Colonic mucosa (tissue), 4 donors: Measurements from ENCODE around the gene GOLGB1. TPM values are rescaled to one million over a fixed set of nuclear protein-coding genes. Genes with fewer than 3 reads are reported as not detected.

Source experiments
- DNase-seq: peaks from one replicate; pipeline ENCODE4 v3.0.0-alpha.2; 2020
- H3K27ac ChIP-seq: fragments of 200-600 bp; one replicate; pipeline ENCODE4 v1.8.0; 2021
- H3K27me3 ChIP-seq: fragments of 200-600 bp; one replicate; pipeline ENCODE4 v1.8.0; 2021
- H3K36me3 ChIP-seq: fragments of 200-600 bp; one replicate; pipeline ENCODE4 v1.8.0; 2021
- H3K4me1 ChIP-seq: fragments of 200-600 bp; one replicate; pipeline ENCODE4 v1.8.0; 2021; ENCODE audit warnings: mild to moderate bottlenecking
- H3K4me3 ChIP-seq: fragments of 200-600 bp; one replicate; pipeline ENCODE4 v1.8.0; 2021
- H3K9ac ChIP-seq, 2 donors: one replicate each; pipeline ENCODE4 v1.7.0; 2013; ENCODE audit warnings: control low read depth in 2 of 2, low read depth in 2 of 2, low read length in 2 of 2
- H3K9me3 ChIP-seq: fragments of 200-600 bp; one replicate; pipeline ENCODE4 v1.8.0; 2021
- CTCF ChIP-seq: fragments of 200-600 bp; IDR thresholded peaks from one replicate; pipeline ENCODE4 v1.8.0; 2022; ENCODE audit warnings: antibody characterized with exemption, mild to moderate bottlenecking
- intact Hi-C: fragments of 100-400 bp; cut with DNase I; formaldehyde crosslinking; loops from one replicate; pipeline ENCODE4 v1.14.1; 2022
- total RNA-seq, 2 donors: library from RNA; stranded (reverse); fragmentation: NEBNext Ultra II Directional in 1 of 2; extraction: Animal tissue kit (Norgen Biotek cat#: 25700) in 1 of 2; gene quantifications; one replicate each; pipeline ENCODE4 v1.2.1, GENCODE V29; 2021
- donor health status: healthy.
- donor health status: DM: no; HTN: no; CAD: no.
- donor health status: DM: no; HTN: no; CAD: no.

Gene GOLGB1
- total RNA-seq, 2 donors from 2014 or later: 47.2 to 75.6 TPM

GRCh38 chr3:121658716-121659435 is 90.7 kb downstream of the GOLGB1 start:
- Histone ChIP-seq H3K27me3 (no peaks in the 10 kb centered on the region), H3K4me3 (no peak overlapping the region), H3K36me3 (no peaks in the 10 kb centered on the region), H3K9ac (no peak overlapping the region), H3K4me1 (no peaks in the 10 kb centered on the region), H3K9me3 (no peaks in the 10 kb centered on the region), H3K27ac (peak overlapping the region; percentile 74)
- no peak for DNase-seq
- intact Hi-C loops: no loop called here
- TF ChIP-seq CTCF: no peak

- intact Hi-C loops: no loop called here
- no peaks in the 10 kb centered on the region for H3K27me3 ChIP-seq
- no peaks in the 10 kb centered on the region for H3K36me3 ChIP-seq
- no peak overlapping the region for H3K27ac ChIP-seq
- no peak for DNase-seq
- no peak for TF ChIP-seq CTCF
- no peak overlapping the region for H3K9ac ChIP-seq
- H3K9me3 ChIP-seq: no peaks in the 10 kb centered on the region
- no peaks in the 10 kb centered on the region for H3K4me1 ChIP-seq
- no peak overlapping the region for H3K4me3 ChIP-seq
Measured at GRCh38 chr3:121654493-121655385, 94.8 kb downstream of the GOLGB1 start.

GRCh38 chr3:121651684-121652083 is 97.9 kb downstream of the GOLGB1 start:
- H3K27ac ChIP-seq: no peak overlapping the region
- H3K36me3 ChIP-seq: no peaks in the 10 kb centered on the region
- no peak overlapping the region for H3K4me3 ChIP-seq
- no peak for DNase-seq
- H3K27me3 ChIP-seq: no peaks in the 10 kb centered on the region
- TF ChIP-seq CTCF: no peak
- H3K4me1 ChIP-seq: no peaks in the 10 kb centered on the region
- H3K9ac ChIP-seq: no peak overlapping the region
- intact Hi-C loops: no loop called here
- no peaks in the 10 kb centered on the region for H3K9me3 ChIP-seq

DNA sequence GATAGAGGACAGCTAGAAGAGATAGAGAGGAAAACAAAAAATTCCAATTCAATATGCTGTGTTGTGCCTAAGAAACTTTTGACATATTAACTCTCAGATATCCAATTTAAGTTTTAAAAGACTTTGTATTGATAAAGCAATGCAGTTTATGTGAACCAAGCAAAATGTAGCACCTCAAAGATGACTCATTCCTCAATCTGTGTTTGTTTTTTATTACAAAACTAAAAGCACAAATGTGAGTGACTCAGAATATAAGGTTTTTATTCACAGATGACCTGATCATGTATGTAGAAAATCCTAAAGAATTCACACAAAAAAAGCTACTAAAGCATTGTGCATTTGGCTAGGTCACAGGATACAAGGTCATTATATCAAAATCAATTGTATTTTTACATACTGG is 99.9 kb downstream of the GOLGB1 start:
- TF ChIP-seq CTCF: no peak
- DNase-seq: no peak
- Histone ChIP-seq H3K4me3 (no peak overlapping the region), H3K27ac (no peak overlapping the region), H3K9me3 (no peaks in the 10 kb centered on the region), H3K4me1 (no peaks in the 10 kb centered on the region), H3K27me3 (no peaks in the 10 kb centered on the region), H3K36me3 (no peaks in the 10 kb centered on the region), H3K9ac (no peak overlapping the region)
- intact Hi-C loops: no loop called here

DNA sequence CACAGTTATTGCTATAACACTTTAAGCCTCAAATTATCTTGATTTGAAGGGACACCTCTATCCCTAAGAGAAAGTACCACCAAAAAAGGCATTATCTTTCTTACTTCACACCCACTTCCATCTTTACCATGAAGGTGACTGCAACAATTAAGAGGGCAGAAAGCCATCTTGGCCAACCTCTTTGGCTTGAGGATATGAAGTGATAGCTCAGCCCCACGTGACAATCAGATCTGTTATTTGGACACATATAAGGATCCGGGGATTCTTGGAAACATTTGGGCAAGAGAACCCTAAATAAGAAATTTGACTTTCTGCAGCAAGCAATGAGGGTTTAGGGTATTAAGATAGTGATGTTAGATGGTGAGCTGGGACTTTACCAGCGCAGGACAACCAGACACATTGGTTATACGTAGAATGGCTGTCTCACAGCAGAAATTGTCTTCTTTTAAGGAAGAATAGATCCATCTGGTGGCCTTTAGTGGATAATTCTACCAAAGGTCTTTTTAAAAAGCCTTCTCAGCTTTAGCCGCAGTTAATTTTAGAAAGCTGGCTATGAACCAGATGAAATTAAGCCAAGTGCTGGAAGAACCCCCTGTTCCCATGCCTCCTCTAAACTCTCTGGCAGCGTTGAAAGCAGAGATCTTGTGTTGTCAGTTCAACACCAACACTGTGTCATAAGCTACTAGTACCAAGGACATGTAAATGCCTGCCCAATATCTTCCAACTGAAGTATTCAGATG is 101.2 kb downstream of the GOLGB1 start:
- no peaks in the 10 kb centered on the region for H3K27me3 ChIP-seq
- no peak overlapping the region for H3K9ac ChIP-seq
- H3K9me3 ChIP-seq: no peaks in the 10 kb centered on the region
- no peak for TF ChIP-seq CTCF
- no peak for DNase-seq
- H3K4me3 ChIP-seq: no peak overlapping the region
- intact Hi-C loops: no loop called here
- no peaks in the 10 kb centered on the region for H3K4me1 ChIP-seq
- H3K27ac ChIP-seq: no peak overlapping the region
- H3K36me3 ChIP-seq: no peaks in the 10 kb centered on the region
